Activated T-helper 17 cell treated with anti-CD3 and anti-CD28 coated beads, Interleukin-2, amount 50 U/mL, for 72 hours (primary cell): ENCODE results near the gene MAPK7. TPM values are rescaled to one million over a fixed set of nuclear protein-coding genes. Genes with fewer than 3 reads are reported as not detected.
A peak's percentile ranks its signal among the peaks of the same experiment; 100 is the strongest.

Experiments used
- ATAC-seq: fragments of 150-1000 bp; cut with Tn5 transposase; replicated peaks from 2 replicates; pipeline ENCODE4 v1.10.0; 2021; ENCODE audit warnings: mild to moderate bottlenecking, moderate library complexity
- H3K27ac Mint-ChIP-seq: one replicate; pipeline ENCODE4 v1.8.0; 2022; ENCODE audit warnings: mixed read lengths
- H3K27me3 Mint-ChIP-seq: one replicate; pipeline ENCODE4 v1.8.0; 2022; ENCODE audit warnings: mixed read lengths
- H3K36me3 Mint-ChIP-seq: one replicate; pipeline ENCODE4 v1.8.0; 2022; ENCODE audit warnings: low read depth, mild to moderate bottlenecking, mixed read lengths
- H3K4me1 Mint-ChIP-seq: one replicate; pipeline ENCODE4 v1.8.0; 2022; ENCODE audit warnings: mixed read lengths
- H3K4me3 Mint-ChIP-seq: one replicate; pipeline ENCODE4 v1.8.0; 2022; ENCODE audit warnings: mild to moderate bottlenecking, mixed read lengths
- H3K9me3 Mint-ChIP-seq: one replicate; pipeline ENCODE4 v1.8.0; 2022; ENCODE audit warnings: mixed read lengths
- total RNA-seq, 2 donors: library from RNA; stranded (reverse); gene quantifications; one replicate each; pipeline ENCODE4 v1.2.3, GENCODE V29; 2022

Gene MAPK7
- total RNA-seq, 2 donors from 2014 or later: 22.1 to 39.3 TPM

DNA sequence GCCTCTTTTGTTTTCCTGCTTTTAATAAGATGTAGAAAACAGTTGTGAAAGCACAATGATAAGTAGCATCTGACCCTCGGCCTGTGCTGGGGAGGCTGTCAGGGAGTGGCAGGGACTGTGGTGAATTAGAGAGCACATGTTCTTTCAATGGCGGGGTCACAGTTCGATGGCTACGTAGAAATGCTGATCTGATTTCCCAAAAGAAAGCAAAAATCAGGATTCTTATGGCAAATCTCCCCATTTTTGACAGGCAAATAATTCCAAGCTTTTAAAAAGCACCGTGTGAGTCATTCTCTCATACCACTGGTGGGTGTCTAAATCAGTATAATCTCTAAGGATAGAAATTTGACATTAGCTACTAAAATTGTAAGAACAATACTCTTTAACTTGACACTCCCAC, 4.2 kb upstream of the MAPK7 start:
- H3K4me3 Mint-ChIP-seq: no peak overlapping the region
- no peaks in the 10 kb centered on the region for H3K9me3 Mint-ChIP-seq
- no peaks in the 10 kb centered on the region for H3K27me3 Mint-ChIP-seq
- peaks cover 24% of the 10 kb centered on the region for H3K4me1 Mint-ChIP-seq
- ATAC-seq: no peak
- peaks cover 12% of the 10 kb centered on the region for H3K36me3 Mint-ChIP-seq
- H3K27ac Mint-ChIP-seq: no peak overlapping the region

- peaks cover 28% of the 10 kb centered on the region for H3K36me3 Mint-ChIP-seq
- no peak for ATAC-seq
- H3K4me3 Mint-ChIP-seq: peak overlapping the region; percentile 58
- H3K27me3 Mint-ChIP-seq: no peaks in the 10 kb centered on the region
- no peaks in the 10 kb centered on the region for H3K9me3 Mint-ChIP-seq
- peaks cover 15% of the 10 kb centered on the region for H3K4me1 Mint-ChIP-seq
- H3K27ac Mint-ChIP-seq: no peak overlapping the region
Observed at GRCh38 chr17:19375732-19376131, 2.6 kb upstream of the MAPK7 start.

DNA sequence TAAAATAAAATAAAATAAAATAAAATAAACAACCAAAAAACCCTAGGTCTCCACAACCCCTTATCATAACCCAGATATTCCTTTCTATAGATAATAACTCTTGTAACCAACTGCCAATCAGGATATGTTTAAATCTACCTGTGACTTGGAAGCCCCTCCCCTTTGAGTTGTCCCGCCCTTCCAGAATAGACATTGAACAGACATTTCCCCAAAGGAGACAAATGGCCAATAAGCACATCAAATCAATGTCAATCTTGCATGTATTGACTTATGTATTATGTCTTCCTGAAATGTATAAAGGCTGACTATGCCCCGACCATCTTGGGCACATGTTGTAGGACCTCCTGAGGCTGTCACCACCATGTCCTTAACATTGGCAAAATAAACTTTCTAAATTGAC, 1.5 kb upstream of the MAPK7 start:
- Mint-ChIP-seq H3K27me3 (no peaks in the 10 kb centered on the region), H3K9me3 (no peaks in the 10 kb centered on the region), H3K4me3 (peak overlapping the region; percentile 91), H3K36me3 (peaks cover 37% of the 10 kb centered on the region), H3K4me1 (peaks cover 7% of the 10 kb centered on the region), H3K27ac (peak overlapping the region; percentile 90)
- ATAC-seq: no peak

GRCh38 chr17:19377602-19378415, 489 bp upstream of the MAPK7 start:
- H3K4me3 Mint-ChIP-seq: peak overlapping the region; percentile 91
- no peaks in the 10 kb centered on the region for H3K27me3 Mint-ChIP-seq
- H3K36me3 Mint-ChIP-seq: peaks cover 37% of the 10 kb centered on the region
- peak; percentile 94 for ATAC-seq
- H3K27ac Mint-ChIP-seq: peak overlapping the region; percentile 90
- no peaks in the 10 kb centered on the region for H3K4me1 Mint-ChIP-seq
- H3K9me3 Mint-ChIP-seq: no peaks in the 10 kb centered on the region

DNA sequence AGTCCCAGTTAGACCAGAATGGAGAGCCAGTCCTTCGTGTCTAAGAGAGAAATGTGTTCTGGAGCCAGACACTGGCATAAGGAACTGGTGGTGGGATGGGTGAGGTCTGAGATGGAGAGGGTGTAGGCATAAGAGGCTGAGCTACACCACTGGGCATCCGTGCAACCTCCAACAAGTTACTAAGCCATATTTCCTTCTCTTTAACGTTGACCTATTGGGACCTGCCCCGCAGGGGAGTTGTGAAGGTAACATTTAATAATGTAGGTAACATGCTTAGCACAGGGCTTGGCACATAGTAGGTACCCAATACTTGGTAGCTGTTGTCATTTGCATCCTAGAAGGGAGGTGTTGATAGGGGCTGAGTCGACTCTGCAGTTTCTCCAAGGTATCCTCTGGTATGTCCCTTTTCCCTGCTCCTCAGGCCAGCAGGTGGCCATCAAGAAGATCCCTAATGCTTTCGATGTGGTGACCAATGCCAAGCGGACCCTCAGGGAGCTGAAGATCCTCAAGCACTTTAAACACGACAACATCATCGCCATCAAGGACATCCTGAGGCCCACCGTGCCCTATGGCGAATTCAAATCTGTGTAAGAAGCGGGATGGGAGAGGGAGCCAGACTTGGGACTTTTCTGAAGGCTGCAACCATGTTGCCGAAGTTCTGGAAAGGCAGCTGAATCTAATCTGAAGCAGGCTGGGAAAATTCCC, 1.2 kb downstream of the MAPK7 start:
- H3K9me3 Mint-ChIP-seq: no peaks in the 10 kb centered on the region
- H3K27ac Mint-ChIP-seq: peak overlapping the region; percentile 33
- peak overlapping the region; percentile 91 for H3K4me3 Mint-ChIP-seq
- no peaks in the 10 kb centered on the region for H3K27me3 Mint-ChIP-seq
- ATAC-seq: no peak
- peaks cover 53% of the 10 kb centered on the region for H3K36me3 Mint-ChIP-seq
- H3K4me1 Mint-ChIP-seq: no peaks in the 10 kb centered on the region

GRCh38 chr17:19380481-19381301, 2.4 kb downstream of the MAPK7 start:
- Mint-ChIP-seq H3K9me3 (no peaks in the 10 kb centered on the region), H3K4me1 (no peaks in the 10 kb centered on the region), H3K36me3 (peaks cover 54% of the 10 kb centered on the region), H3K27me3 (no peaks in the 10 kb centered on the region), H3K27ac (no peak overlapping the region), H3K4me3 (no peak overlapping the region)
- no peak for ATAC-seq

- H3K36me3 Mint-ChIP-seq: peaks cover 54% of the 10 kb centered on the region
- no peaks in the 10 kb centered on the region for H3K27me3 Mint-ChIP-seq
- no peak overlapping the region for H3K27ac Mint-ChIP-seq
- no peaks in the 10 kb centered on the region for H3K4me1 Mint-ChIP-seq
- H3K4me3 Mint-ChIP-seq: no peak overlapping the region
- ATAC-seq: no peak
- H3K9me3 Mint-ChIP-seq: no peaks in the 10 kb centered on the region
Observed at GRCh38 chr17:19381361-19381740, 3.1 kb downstream of the MAPK7 start.

DNA sequence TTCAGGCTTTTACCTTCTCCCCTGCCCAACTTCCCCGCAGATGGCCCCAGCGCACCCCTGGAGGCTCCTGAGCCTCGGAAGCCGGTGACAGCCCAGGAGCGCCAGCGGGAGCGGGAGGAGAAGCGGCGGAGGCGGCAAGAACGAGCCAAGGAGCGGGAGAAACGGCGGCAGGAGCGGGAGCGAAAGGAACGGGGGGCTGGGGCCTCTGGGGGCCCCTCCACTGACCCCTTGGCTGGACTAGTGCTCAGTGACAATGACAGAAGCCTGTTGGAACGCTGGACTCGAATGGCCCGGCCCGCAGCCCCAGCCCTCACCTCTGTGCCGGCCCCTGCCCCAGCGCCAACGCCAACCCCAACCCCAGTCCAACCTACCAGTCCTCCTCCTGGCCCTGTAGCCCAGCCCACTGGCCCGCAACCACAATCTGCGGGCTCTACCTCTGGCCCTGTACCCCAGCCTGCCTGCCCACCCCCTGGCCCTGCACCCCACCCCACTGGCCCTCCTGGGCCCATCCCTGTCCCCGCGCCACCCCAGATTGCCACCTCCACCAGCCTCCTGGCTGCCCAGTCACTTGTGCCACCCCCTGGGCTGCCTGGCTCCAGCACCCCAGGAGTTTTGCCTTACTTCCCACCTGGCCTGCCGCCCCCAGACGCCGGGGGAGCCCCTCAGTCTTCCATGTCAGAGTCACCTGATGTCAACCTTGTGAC, 3.6 kb downstream of the MAPK7 start:
- Mint-ChIP-seq H3K27me3 (no peaks in the 10 kb centered on the region), H3K36me3 (peaks cover 54% of the 10 kb centered on the region), H3K9me3 (no peaks in the 10 kb centered on the region), H3K27ac (no peak overlapping the region), H3K4me1 (no peaks in the 10 kb centered on the region), H3K4me3 (no peak overlapping the region)
- no peak for ATAC-seq

GRCh38 chr17:19382531-19383444, 4.5 kb downstream of the MAPK7 start:
- H3K4me3 Mint-ChIP-seq: no peak overlapping the region
- H3K27me3 Mint-ChIP-seq: no peaks in the 10 kb centered on the region

DNA sequence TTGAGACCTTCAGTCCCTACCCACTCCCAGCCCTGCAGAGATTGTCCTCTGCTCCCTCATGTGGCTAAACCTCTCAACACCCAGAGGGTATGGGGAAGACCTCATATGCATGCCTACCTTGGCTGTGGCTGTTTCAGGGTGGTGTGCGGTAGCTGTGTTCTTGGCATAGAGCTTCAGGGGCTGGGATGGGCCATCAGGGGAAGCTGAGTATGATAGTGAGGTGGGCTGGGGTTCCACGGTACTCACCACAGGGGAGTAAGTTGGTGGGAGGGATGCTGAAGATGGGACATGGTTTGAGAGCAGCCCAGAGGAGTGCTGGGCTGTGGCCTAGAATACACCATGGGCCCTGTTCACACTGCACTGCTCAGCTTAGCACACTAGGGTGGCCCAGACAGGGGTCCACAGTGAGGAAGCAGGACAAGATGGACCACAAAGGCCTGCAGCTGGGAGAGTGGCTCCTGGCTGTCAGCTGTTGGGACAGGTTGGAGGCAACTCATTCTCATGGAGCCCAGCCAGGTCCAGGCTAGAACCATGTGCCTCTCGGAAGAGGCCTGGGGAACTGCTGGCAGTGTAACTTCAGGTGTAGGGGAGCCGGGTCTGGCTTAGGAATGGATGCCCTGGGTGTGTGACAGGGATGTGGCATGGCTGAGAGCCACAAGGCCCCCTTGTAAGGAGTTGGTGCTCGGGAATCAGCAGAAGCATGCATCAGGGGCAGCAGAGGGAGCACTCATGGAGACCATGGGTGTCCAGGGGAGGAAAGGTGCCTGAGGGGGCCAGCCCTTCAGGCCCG, 5.6 kb downstream of the MAPK7 start:
- no peaks in the 10 kb centered on the region for H3K9me3 Mint-ChIP-seq
- peak overlapping the region; percentile 32 for H3K27ac Mint-ChIP-seq
- no peaks in the 10 kb centered on the region for H3K4me1 Mint-ChIP-seq
- no peak for ATAC-seq
- H3K4me3 Mint-ChIP-seq: no peak overlapping the region
- peaks cover 44% of the 10 kb centered on the region for H3K36me3 Mint-ChIP-seq
- H3K27me3 Mint-ChIP-seq: no peaks in the 10 kb centered on the region

More at GRCh38 chr17:19382531-19383444, 4.5 kb downstream of the MAPK7 start:
- no peak for ATAC-seq
- Mint-ChIP-seq H3K36me3 (peaks cover 49% of the 10 kb centered on the region), H3K27ac (no peak overlapping the region), H3K9me3 (no peaks in the 10 kb centered on the region), H3K4me1 (no peaks in the 10 kb centered on the region)

DNA sequence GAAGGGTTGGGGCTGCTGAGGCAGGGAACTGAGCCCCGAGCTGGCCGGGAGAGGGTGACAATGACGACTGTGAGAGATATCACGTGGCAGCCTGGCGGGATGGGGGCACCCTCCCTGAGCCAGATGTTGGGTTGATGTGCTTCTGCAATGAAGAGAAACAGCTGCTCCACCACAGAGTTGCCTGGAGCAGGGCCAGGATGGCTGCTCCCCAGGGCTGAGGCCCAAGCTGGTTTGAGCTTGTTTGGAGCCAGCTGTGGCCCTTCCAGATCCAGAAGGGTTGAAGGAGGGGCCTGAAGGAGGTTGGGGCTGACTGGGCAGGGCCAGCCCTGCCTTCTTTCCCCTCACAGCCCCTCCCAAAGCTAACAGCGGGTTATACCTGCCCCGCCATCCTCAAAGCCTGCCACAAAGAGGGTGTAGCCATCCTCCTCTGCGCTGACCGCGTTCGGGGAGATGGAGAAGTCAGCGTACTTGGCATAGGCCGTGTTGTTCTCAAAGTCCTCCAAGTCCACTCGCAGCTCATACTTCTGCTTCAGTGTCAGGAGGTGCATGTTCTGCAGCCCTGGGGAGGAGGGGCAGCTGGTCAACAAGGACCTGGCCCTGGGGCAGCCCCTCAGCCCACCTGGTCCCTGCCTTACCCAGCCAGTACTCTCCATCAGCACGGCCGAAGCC, 6.6 kb downstream of the MAPK7 start:
- Mint-ChIP-seq H3K4me1 (no peaks in the 10 kb centered on the region), H3K27me3 (no peaks in the 10 kb centered on the region), H3K4me3 (no peak overlapping the region), H3K36me3 (peaks cover 35% of the 10 kb centered on the region), H3K27ac (peak overlapping the region; percentile 32), H3K9me3 (no peaks in the 10 kb centered on the region)
- ATAC-seq: no peak

- no peaks in the 10 kb centered on the region for H3K27me3 Mint-ChIP-seq
- H3K4me1 Mint-ChIP-seq: no peaks in the 10 kb centered on the region
Observed at GRCh38 chr17:19385521-19385983, 7.3 kb downstream of the MAPK7 start.

More at GRCh38 chr17:19385521-19385983, 7.3 kb downstream of the MAPK7 start:
- Mint-ChIP-seq H3K36me3 (peaks cover 28% of the 10 kb centered on the region), H3K9me3 (no peaks in the 10 kb centered on the region), H3K27ac (no peak overlapping the region), H3K4me3 (no peak overlapping the region)
- no peak for ATAC-seq
